ENCODE measurements around the gene ACTL10. TPM values are rescaled to one million over a fixed set of nuclear protein-coding genes. Genes with fewer than 3 reads are reported as not detected.
A peak's percentile ranks its signal among the peaks of the same experiment; 100 is the strongest.

ACTL10 gene
- total and polyA plus RNA-seq, 2 donors (not counting 1 experiment from before 2014, with no cell fraction given), result 1.2 to 6.3 TPM

- no peaks in the 10 kb centered on the region for H3K9me3 ChIP-seq (ENCODE audit: control extremely low read depth in 1 of 3, control insufficient read depth in 2 of 3, insufficient read depth in 1 of 3, low read length in 2 of 3)
- H4K20me1 ChIP-seq (ENCODE audit: control insufficient read depth, insufficient read depth, low read length, poor library complexity, severe bottlenecking), result no peaks in the 10 kb centered on the region
- H3K27ac Mint-ChIP-seq, result peak within 1 kb of the TSS; percentile 57
- no peaks in the 10 kb centered on the region for H3K9me3 Mint-ChIP-seq (ENCODE audit: insufficient read depth)
- no peak for TF ChIP-seq CTCF (IDR thresholded peaks at IDR 0.05)
- no peak for TF ChIP-seq EZH2 (IDR thresholded peaks at IDR 0.05; ENCODE audit: borderline replicate concordance, insufficient read depth, low read depth, low read length, poor library complexity, severe bottlenecking)
- peak within 1 kb of the TSS; percentile 84 for H3K4me3 Mint-ChIP-seq
- H3K27me3 Mint-ChIP-seq, result no peaks in the 10 kb centered on the region
- ChIA-PET CTCF (interaction anchor here (0.9 kb wide), 1 partner anchor 8 kb away, joined by 3 read pairs; the partner anchor contains the start of gene ACTL10), POLR2A (interaction anchor here (0.6 to 1.0 kb wide), 2 partner anchors 11 to 190 kb away, joined by 3 to 4 read pairs; no protein-coding TSS in a partner anchor)
- no peaks in the 10 kb centered on the region for H3K27me3 ChIP-seq (replicated peaks in 1 of 4; ENCODE audit: control extremely low read depth in 1 of 4, control insufficient read depth in 3 of 4, insufficient read depth in 4 of 4, low read length in 3 of 4)
- intact Hi-C loops (cut with micrococcal nuclease), result loop anchor here (1.0 to 2.0 kb wide), 4 partner anchors 8 to 56 kb away; partner anchors contain the start of genes ACTL10, E2F1, PXMP4 and ZNF341
- H3K79me2 ChIP-seq (ENCODE audit: control insufficient read depth, insufficient read depth, low read length), result peaks cover 3% of the 10 kb centered on the region
- ATAC-seq (ENCODE audit: low read depth) (peak; percentile 94), DNase-seq (peak; percentile 71)
- peaks cover 30% of the 10 kb centered on the region for H3K4me1 Mint-ChIP-seq
- no peaks in the 10 kb centered on the region for H3K36me3 ChIP-seq (replicated peaks in 1 of 2; ENCODE audit: control extremely low read depth in 1 of 2, control insufficient read depth in 1 of 2, extremely low read depth in 1 of 2, insufficient read depth in 2 of 2, low read length in 1 of 2)
- H2AFZ ChIP-seq (ENCODE audit: insufficient read depth, low read depth, low read length, poor library complexity, severe bottlenecking), result peak within 1 kb of the TSS; percentile 84
- WGBS (ENCODE audit: insufficient coverage), result 9% methylated on average over 71 of the region's 73 CpGs
- H3K9ac ChIP-seq (ENCODE audit: low read length), result peak within 1 kb of the TSS; percentile 65
- peak within 1 kb of the TSS; percentile 95 for H3K4me2 ChIP-seq (replicated peaks; ENCODE audit: low read depth, low read length, poor library complexity, severe bottlenecking)
- H3K4me3 ChIP-seq (ENCODE audit: control extremely low read depth in 1 of 5, extremely low read depth in 1 of 5, insufficient read depth in 1 of 5, low read depth in 2 of 5, low read length in 4 of 5), result peak within 1 kb of the TSS; percentile 36 to 66 (median 51)
- no peak within 1 kb of the TSS for H3K27ac ChIP-seq (ENCODE audit: low read length in 2 of 2)
- peaks cover 23 to 28% of the 10 kb centered on the region in 2 donors for H3K4me1 ChIP-seq (ENCODE audit: control insufficient read depth in 2 of 2, insufficient read depth in 2 of 2, low read length in 2 of 2)
Measured at GRCh38 chr20:33674294-33675135, 7.8 kb downstream of the ACTL10 start, which contains the start of gene NECAB3. TSS of gene NECAB3 (minus strand) at chr20:33674428. CDS start at chr20:33674352, 76 bp downstream.
